ENCODE measurements around the gene HMBS.

GRCh38 chr11:119046489-119046888 lies 38.2 kb upstream of the HMBS start:
- TF ChIP-seq POLR2A (IDR thresholded peaks at IDR 0.05; ENCODE audit: low read depth, low read length) (0 out of 2 replicates have a peak, but pooled peaks have one; percentile 28), POLR2AphosphoS5 (IDR thresholded peaks at IDR 0.05; ENCODE audit: low read depth, low read length) (no peak), TAF1 (IDR thresholded peaks at IDR 0.05; ENCODE audit: borderline replicate concordance, low read depth, low read length) (no peak)
